ENCODE data around the gene AGTPBP1.

Gene AGTPBP1

DNA sequence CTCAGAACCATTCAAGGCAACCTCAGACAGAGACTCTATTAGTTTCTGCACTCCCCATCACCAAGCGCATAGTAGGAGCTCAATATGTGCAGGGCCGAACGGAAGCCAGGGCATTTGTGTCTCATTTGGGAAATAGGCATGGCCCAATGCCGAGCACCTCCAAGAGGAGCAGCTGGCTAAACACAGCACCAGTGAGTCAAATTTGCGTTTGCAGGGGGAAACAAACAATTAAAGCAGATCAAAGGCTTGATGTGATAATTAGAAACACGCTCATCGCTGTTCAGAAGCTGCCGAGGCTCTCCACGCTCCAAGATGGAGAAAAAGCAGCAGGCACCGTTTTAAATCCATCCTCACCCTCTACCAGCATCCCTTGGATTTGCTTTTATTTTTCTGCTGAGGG, 225.3 kb downstream of the AGTPBP1 start:
- no peak overlapping the region for H3K4me3 ChIP-seq (ENCODE audit: low read depth, low read length)
- no peak for DNase-seq (ENCODE audit: low read depth)

DNA sequence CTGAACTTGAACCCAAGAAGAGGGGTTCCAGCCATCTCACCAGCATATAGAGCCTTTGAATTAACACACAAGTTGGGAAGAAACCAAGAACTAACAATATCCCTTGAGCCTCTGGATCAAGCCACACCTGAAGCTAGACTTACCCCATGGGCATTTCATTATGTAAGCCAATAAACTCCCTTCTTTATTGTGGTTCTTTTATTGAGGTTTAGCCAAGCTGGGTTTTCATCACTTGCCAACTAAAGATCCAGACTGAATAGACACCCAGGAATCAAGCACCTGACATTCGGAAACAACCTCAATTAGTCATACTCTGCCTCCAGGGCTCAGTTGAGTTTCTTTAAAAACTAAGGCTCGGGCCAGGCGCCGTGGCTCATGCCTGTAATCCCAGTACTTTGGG, 226.7 kb downstream of the AGTPBP1 start:
- DNase-seq (ENCODE audit: low read depth): no peak
- no peak overlapping the region for H3K4me3 ChIP-seq (ENCODE audit: low read depth, low read length)

DNA sequence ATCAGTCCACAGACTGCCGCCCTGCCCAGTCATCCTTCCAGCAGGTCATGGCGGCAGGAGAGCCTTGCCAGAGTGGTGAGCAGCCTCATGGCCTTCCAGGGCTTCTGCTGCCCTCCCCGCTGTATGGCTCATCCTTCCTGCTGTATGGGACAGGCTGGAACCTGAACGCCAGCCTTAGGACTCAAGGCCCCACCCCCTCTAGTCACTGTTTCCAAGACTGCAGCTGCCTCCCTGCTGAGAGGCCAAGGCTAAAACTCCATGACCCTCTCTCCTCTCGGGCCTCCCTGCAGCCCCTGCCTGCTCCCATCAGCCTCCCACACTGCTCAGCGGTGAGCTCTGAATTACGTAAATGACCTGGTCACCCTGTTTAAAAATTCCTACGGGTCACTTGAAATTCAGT, 227.5 kb downstream of the AGTPBP1 start:
- no peak overlapping the region for H3K4me3 ChIP-seq (ENCODE audit: low read depth, low read length)

DNA sequence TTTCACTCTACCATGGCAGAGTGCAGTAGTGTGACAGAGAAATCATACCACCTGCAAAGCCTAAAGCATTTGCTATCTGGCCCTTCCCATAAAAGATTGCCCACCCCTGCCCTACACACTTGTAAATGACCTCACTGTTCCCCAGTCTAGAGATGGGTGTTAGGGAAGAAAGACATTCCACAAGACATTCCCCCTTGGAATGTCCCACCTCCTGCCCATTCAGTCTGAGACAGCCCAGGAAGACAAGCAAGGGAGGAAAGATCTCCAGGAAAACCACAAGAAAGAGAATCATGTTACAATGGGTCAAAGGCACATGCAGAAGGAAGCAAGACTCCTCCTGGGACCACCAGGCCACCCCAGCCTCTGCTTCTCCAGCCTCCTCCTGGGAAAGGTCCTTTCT, 230.0 kb downstream of the AGTPBP1 start:
- no peak for DNase-seq (ENCODE audit: low read depth)
- H3K4me3 ChIP-seq (ENCODE audit: low read depth, low read length): no peak overlapping the region

More for the DNA sequence above, 227.5 kb downstream of the AGTPBP1 start:
- DNase-seq (ENCODE audit: low read depth): no peak

DNA sequence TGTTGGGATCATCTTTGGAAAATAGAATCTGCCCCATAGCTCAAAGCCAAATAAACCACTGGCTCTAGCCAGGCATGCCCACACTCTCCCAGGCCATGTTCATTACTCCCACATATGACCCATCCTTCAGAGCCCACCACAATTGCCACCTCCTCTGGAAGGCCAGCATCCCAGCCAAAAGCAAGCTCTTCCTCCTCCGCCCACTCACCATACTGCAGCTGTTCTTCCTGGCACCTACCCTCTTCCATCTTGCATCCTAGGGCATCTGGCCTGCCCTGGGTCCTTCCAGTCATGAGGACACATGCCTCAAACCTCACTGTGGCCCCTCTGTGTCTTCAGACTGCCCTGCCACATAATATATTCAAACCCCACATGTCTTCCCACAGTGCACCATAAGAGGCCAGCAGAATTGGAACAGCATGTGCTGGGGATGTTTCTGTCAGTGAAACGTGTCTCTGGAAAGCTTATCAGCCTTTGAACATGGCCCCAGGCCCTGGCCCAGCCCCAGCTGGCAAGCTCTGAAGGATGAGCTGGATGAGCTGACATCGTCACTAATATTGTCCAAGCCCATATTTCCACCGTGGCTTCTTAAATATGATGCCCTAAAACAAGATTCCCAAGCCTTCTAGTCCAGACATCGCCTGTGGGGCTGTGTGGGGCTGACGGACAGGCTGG, 230.8 kb downstream of the AGTPBP1 start:
- no peak for DNase-seq (ENCODE audit: low read depth)
- H3K4me3 ChIP-seq (ENCODE audit: low read depth, low read length): no peak overlapping the region

DNA sequence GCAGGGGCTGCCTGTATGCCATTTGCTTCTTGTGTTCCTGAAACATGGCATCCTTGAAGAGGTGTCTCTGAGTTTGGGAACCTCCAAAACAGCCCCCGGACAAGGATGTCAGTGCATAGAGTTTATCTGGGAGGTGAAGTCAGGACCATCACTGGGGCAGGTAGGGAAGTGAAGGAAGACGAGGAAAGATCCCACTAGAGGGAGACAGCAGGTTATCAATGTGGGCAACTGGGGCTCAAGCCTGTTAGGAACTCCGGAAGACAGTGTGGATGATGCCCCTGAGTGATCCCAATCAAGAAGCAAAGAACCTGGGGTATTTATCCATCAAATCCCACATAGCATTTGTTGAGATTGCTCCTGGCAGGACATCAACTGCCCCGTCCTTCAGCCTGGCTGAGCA, 233.1 kb downstream of the AGTPBP1 start:
- no peak for DNase-seq (ENCODE audit: low read depth)
- H3K4me3 ChIP-seq (ENCODE audit: low read depth, low read length): no peak overlapping the region

DNA sequence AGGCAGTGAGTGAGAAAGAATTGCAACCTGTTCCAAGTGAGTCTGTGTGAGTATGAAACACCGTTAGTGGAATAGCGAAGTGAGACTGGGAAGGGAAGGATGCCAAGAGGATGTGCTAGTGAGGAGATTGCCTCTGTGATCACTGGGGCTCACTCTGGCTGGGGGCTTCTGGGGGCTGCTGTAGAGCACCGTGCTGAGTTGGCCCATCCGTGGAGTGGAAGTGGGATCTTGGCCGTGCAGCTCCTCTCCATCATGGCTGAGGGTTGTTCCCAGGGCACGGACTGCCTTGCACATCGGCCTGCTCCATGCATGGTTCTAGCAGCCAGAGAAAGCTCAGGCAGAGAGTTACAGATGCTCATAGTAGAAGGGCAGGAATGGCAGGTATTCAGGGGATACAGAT, 236.1 kb downstream of the AGTPBP1 start:
- DNase-seq (ENCODE audit: low read depth): no peak
- no peak overlapping the region for H3K4me3 ChIP-seq (ENCODE audit: low read depth, low read length)

DNA sequence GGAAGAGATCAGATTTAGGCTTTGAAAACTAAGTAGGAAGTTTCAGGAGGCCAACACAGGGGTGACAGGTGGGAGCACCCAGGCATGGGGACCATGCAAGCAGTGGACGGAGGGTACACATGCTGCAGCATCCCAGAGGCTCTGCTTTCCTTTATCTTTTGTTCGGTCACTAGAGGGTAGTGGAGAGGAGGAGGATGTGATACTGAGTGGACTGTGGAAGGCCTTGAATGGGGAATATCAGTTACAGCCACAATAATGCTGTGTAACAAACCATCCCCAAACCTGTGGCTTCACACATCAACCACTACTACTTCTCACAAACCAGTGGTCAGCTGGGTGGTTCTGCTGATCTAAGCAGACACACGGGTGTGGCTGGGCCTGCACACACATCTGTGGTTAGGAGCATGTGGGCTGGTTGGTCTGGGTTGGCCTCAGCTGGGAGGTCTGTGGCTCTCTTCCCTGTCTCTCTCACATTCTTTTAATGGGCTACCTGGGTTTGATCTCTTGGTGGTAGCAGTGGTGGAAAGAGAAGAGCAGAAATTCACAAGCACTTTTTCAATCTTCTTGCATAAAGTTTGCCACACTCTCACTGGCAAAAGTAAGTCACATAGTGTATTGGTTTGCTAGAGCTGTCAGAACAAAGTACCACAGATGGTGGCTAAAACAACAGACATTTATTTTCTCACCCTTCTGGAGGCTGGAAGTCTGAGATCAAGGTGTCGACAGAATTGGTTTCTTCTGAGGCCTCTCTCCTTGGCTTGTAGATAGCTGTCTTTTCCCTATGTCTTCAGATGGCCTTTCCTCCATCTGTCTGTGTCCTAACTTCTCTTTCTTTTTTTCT, 238.7 kb downstream of the AGTPBP1 start:
- no peak for DNase-seq (ENCODE audit: low read depth)
- H3K4me3 ChIP-seq (ENCODE audit: low read depth, low read length): no peak overlapping the region

DNA sequence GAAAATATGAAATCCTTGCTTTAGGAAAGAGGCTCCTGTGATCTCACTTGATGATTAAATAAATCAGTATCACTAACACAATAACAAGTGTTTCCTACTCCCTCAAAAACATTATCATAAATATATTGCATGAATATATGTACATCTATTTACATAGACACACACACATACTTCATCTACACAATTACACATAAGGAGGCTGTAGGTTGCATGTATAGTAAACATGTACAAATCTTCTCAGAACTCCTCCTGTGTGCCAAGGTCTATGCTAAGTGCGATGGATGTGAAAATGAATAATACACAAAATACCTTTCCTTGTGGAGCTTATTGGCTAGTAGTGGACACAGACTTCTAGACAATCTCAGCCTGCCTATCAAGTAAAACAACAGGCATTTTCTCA, 239.9 kb downstream of the AGTPBP1 start:
- DNase-seq (ENCODE audit: low read depth): no peak
- no peak overlapping the region for H3K4me3 ChIP-seq (ENCODE audit: low read depth, low read length)

DNA sequence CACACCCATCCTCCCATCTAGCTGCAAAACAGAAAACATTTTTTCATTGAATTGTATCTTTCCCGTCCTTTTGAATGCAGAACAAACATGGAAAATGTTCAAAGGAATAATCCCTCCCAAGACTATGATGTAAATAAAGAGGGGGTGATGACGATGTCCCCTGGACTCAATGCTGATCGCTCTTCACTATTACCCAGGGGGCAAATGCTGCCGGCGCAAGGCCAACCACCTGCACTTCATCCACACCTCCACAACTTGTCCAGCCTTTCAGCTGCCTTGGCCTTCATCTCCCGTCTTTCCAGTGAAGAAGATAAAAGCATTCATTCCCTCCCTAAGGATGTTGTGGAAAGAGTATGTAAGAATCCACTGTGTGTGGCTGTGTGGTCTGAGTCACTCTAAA, 240.3 kb downstream of the AGTPBP1 start:
- no peak for DNase-seq (ENCODE audit: low read depth)
- no peak overlapping the region for H3K4me3 ChIP-seq (ENCODE audit: low read depth, low read length)

All from skeletal muscle cell (primary cell).